Endothelial cell of umbilical vein (primary cell): Measurements from ENCODE around the gene UGT8. TPM values are rescaled to one million over a fixed set of nuclear protein-coding genes. Genes with fewer than 3 reads are reported as not detected.

Experiments
- BruUV-seq: library from RNA; stranded (reverse); fragments of 400-500 nt; replicated peaks from 2 replicates; lab custom pipeline; 2021; lab: Mats Ljungman, UMichigan
- CTCF ChIA-PET: fragments of 300-600, 350-600 bp; sonication (Branson Sonifier 250); formaldehyde crosslinking; loops from one replicate; lab custom pipeline; 2021; ENCODE audit warnings: antibody characterized with exemption, inconsistent platforms; lab: Charles Lee
- POLR2A ChIA-PET: fragments of 300-600, 350-600 bp; sonication (Branson Sonifier 250); formaldehyde crosslinking; loops from one replicate; lab custom pipeline; 2021; ENCODE audit warnings: antibody characterized with exemption, inconsistent platforms; lab: Charles Lee
- DNase-seq: peaks from one replicate; pipeline ENCODE4 v3.0.0-alpha.2; 2011; ENCODE audit warnings: low read depth, low spot score
- FAIRE-seq: peaks from 2 replicates; lab custom pipeline; 2011; peaks lifted over from hg19 to GRCh38; lab: Jason Lieb, UNC
- H2AFZ ChIP-seq: 2 replicates; pipeline ENCODE4 v1.6.0; 2012; ENCODE audit warnings: low read depth, low read length, control low read depth, inconsistent platforms
- H3K27ac ChIP-seq: 2 replicates; pipeline ENCODE4 v1.5.1; 2011; ENCODE audit warnings: low read depth, mild to moderate bottlenecking, control low read depth, low read length, moderate library complexity; ENCODE audit not compliant: insufficient read depth
- H3K27me3 ChIP-seq, 2 experiments: 2 replicates each; pipeline versions ENCODE4 v1.6.0 to v1.6.1; 2011; ENCODE audit warnings: low read length in 2 of 2, mixed read lengths in 1 of 2; ENCODE audit not compliant: control insufficient read depth in 2 of 2, insufficient read depth in 2 of 2
- H3K36me3 ChIP-seq, 2 experiments: 2 replicates in 1 of 2; 3 replicates in 1 of 2; pipeline ENCODE4 v1.5.1; 2011; ENCODE audit warnings: low read length in 2 of 2, mild to moderate bottlenecking in 1 of 2, moderate library complexity in 1 of 2; ENCODE audit not compliant: control insufficient read depth in 2 of 2, insufficient read depth in 2 of 2; ENCODE audit errors: extremely low read depth in 1 of 2
- H3K4me1 ChIP-seq: 3 replicates; pipeline ENCODE4 v1.5.1; 2011; ENCODE audit warnings: mild to moderate bottlenecking, low read length; ENCODE audit not compliant: control insufficient read depth, insufficient read depth; ENCODE audit errors: extremely low read depth
- H3K4me2 ChIP-seq: 2 replicates; pipeline ENCODE4 v1.6.1; 2011; ENCODE audit warnings: low read length, control low read depth, mixed read lengths; ENCODE audit not compliant: insufficient read depth
- H3K4me3 ChIP-seq, 3 experiments: fragments of 200-600 bp in 1 of 3; sonication (generic), shearing (Covaris generic) in 1 of 3; replicated peaks in 1 of 3; 2 replicates each; pipeline ENCODE4 v1.5.1; 2011 to 2016; ENCODE audit warnings: control low read depth in 3 of 3, low read length in 3 of 3, mild to moderate bottlenecking in 2 of 3, inconsistent platforms in 1 of 3, low read depth in 1 of 3, moderate library complexity in 1 of 3; ENCODE audit not compliant: insufficient read depth in 1 of 3
- H3K79me2 ChIP-seq: 2 replicates; pipeline ENCODE4 v1.6.0; 2012; ENCODE audit warnings: low read length, inconsistent platforms; ENCODE audit not compliant: control insufficient read depth, insufficient read depth
- H3K9ac ChIP-seq: replicated peaks from 2 replicates; pipeline ENCODE3; 2011; ENCODE audit warnings: low read length, control low read depth; ENCODE audit not compliant: insufficient read depth; ENCODE audit errors: extremely low read depth
- H3K9me1 ChIP-seq: replicated peaks from 3 replicates; pipeline ENCODE4 v1.6.0; 2011; ENCODE audit warnings: mild to moderate bottlenecking, low read length; ENCODE audit not compliant: control insufficient read depth, insufficient read depth; ENCODE audit errors: extremely low read depth
- H3K9me3 ChIP-seq: replicated peaks from 2 replicates; pipeline ENCODE4 v1.5.1; 2012; ENCODE audit warnings: low read length, inconsistent platforms; ENCODE audit not compliant: control insufficient read depth, insufficient read depth
- H4K20me1 ChIP-seq: replicated peaks from 2 replicates; pipeline ENCODE3; 2011; ENCODE audit warnings: mild to moderate bottlenecking, low read length; ENCODE audit not compliant: control insufficient read depth, insufficient read depth; ENCODE audit errors: extremely low read depth
- CTCF ChIP-seq, 2 donors: IDR thresholded peaks; 1 replicate in 1 of 2; 2 replicates in 1 of 2; pipeline ENCODE4 v1.5.1; 2011; ENCODE audit warnings: low read length in 2 of 2, mild to moderate bottlenecking in 2 of 2, moderate library complexity in 2 of 2, control low read depth in 1 of 2, inconsistent platforms in 1 of 2, low read depth in 1 of 2; ENCODE audit not compliant: insufficient read depth in 1 of 2; ENCODE audit errors: extremely low read depth in 1 of 2
- EZH2 ChIP-seq: IDR thresholded peaks from 2 replicates; pipeline ENCODE4 v1.6.1; 2012; ENCODE audit warnings: borderline replicate concordance, low read depth, mild to moderate bottlenecking, moderate library complexity, low read length, inconsistent platforms; ENCODE audit not compliant: severe bottlenecking
- FOS ChIP-seq: IDR thresholded peaks from 2 replicates; pipeline ENCODE4 v1.6.1; 2011; ENCODE audit warnings: mild to moderate bottlenecking, low read length, moderate library complexity, borderline replicate concordance; ENCODE audit not compliant: insufficient read depth
- GATA2 ChIP-seq: IDR thresholded peaks from 2 replicates; pipeline ENCODE4 v1.7.0; 2011; ENCODE audit warnings: low read depth, mild to moderate bottlenecking, moderate library complexity, mixed read lengths, low read length; ENCODE audit not compliant: insufficient read length, insufficient read depth
- JUN ChIP-seq: IDR thresholded peaks from 2 replicates; pipeline ENCODE4 v1.6.1; 2011; ENCODE audit warnings: borderline replicate concordance, low read depth; ENCODE audit not compliant: insufficient read length, insufficient read depth
- MAX ChIP-seq: IDR thresholded peaks from 2 replicates; pipeline ENCODE4 v1.6.1; 2011; ENCODE audit not compliant: insufficient read depth, insufficient read length
- MYC ChIP-seq: IDR thresholded peaks from one replicate; pipeline ENCODE4 v1.6.1; 2011; ENCODE audit warnings: mild to moderate bottlenecking, low read depth, low read length
- POLR2A ChIP-seq: IDR thresholded peaks from 2 replicates; pipeline ENCODE4 v1.6.1; 2012; ENCODE audit warnings: low read depth, mild to moderate bottlenecking, control low read depth, low read length
- POLR2AphosphoS5 ChIP-seq: IDR thresholded peaks from 2 replicates; pipeline ENCODE4 v1.6.1; 2012; ENCODE audit warnings: low read depth, mild to moderate bottlenecking, control low read depth, low read length, moderate library complexity; ENCODE audit not compliant: insufficient read depth
- dilution Hi-C: fragments of 300-500 bp; cut with MboI; formaldehyde crosslinking; loops from one replicate; pipeline ENCODE4 v1.15.0; 2019; ENCODE audit warnings: low sequenced_read_pairs; ENCODE audit not compliant: extremely low pct_ligation_motif_present
- intact Hi-C: fragments of 100-400 bp; cut with micrococcal nuclease; formaldehyde crosslinking; loops from one replicate; pipeline ENCODE4 v1.10.0; 2022
- polyA plus RNA-seq, 4 experiments: library from polyadenylated mRNA; depleted of rRNA in 3 of 4; stranded (reverse) in 3 of 4; unstranded in 1 of 4; fragments of >200 nt; gene quantifications; 2 replicates each; pipeline versions ENCODE4 v1.2.1 to v1.2.3, GENCODE V29; 2011 to 2012; ENCODE audit warnings: missing spikeins in 1 of 4
- total RNA-seq: library from RNA; stranded (reverse); gene quantifications from 2 replicates; pipeline ENCODE4 v1.2.3, GENCODE V29; 2021

UGT8 gene
- total and polyA plus RNA-seq, 2 donors (not counting 3 experiments of a cell fraction or from before 2014, with no cell fraction given) = 0.11 TPM; not detected in 1

- Histone ChIP-seq H3K9me1 (no peaks in the 10 kb centered on the region), H2AFZ (no peak overlapping the region), H4K20me1 (no peaks in the 10 kb centered on the region), H3K4me2 (no peak overlapping the region), H3K27me3 (no peaks in the 10 kb centered on the region), H3K79me2 (no peaks in the 10 kb centered on the region), H3K4me3 (no peak overlapping the region), H3K4me1 (no peaks in the 10 kb centered on the region), H3K9me3 (peaks cover 3% of the 10 kb centered on the region), H3K9ac (no peak overlapping the region), H3K27ac (no peak overlapping the region), H3K36me3 (no peaks in the 10 kb centered on the region)
- intact Hi-C loops (no loop called here), dilution Hi-C loops (no loop called here)
- CTCF ChIA-PET = no interaction called here
- TF ChIP-seq POLR2AphosphoS5 (no peak), FOS (no peak), CTCF (IDR thresholded peaks at IDR 0.05; ENCODE audit: extremely low read depth in 1 of 2, insufficient read depth in 1 of 2, low read depth in 1 of 2, low read length in 2 of 2) (no peak), MAX (no peak), GATA2 (no peak)
- BruUV-seq = no TSS peak
- POLR2A ChIA-PET = no interaction called here
- FAIRE-seq (no peak), DNase-seq (no peak)
Observed at GRCh38 chr4:114558446-114559020, 40.1 kb upstream of the UGT8 start.

- FAIRE-seq = no peak
- no peak overlapping the region for H3K4me3 ChIP-seq
- H3K4me1 ChIP-seq = no peaks in the 10 kb centered on the region
- dilution Hi-C loops = no loop called here
- H4K20me1 ChIP-seq = no peaks in the 10 kb centered on the region
- no peaks in the 10 kb centered on the region for H3K36me3 ChIP-seq
- no peak overlapping the region for H2AFZ ChIP-seq
- intact Hi-C loops = no loop called here
- no peak overlapping the region for H3K4me2 ChIP-seq
- no peak for TF ChIP-seq FOS
- TF ChIP-seq POLR2AphosphoS5 = no peak
- TF ChIP-seq MAX = no peak
- no peak for TF ChIP-seq CTCF (IDR thresholded peaks at IDR 0.05; ENCODE audit: extremely low read depth in 1 of 2, insufficient read depth in 1 of 2, low read depth in 1 of 2, low read length in 2 of 2)
- no peak for TF ChIP-seq POLR2A
- no peak for TF ChIP-seq MYC
- TF ChIP-seq EZH2 = no peak
- no peak for TF ChIP-seq JUN
- no TSS peak for BruUV-seq
- DNase-seq = no peak
- POLR2A ChIA-PET = no interaction called here
- CTCF ChIA-PET = no interaction called here
- peaks cover 3% of the 10 kb centered on the region for H3K9me3 ChIP-seq
- no peaks in the 10 kb centered on the region for H3K27me3 ChIP-seq
- H3K27ac ChIP-seq = no peak overlapping the region
- H3K9me1 ChIP-seq = no peaks in the 10 kb centered on the region
- H3K79me2 ChIP-seq = no peaks in the 10 kb centered on the region
- H3K9ac ChIP-seq = no peak overlapping the region
Observed at GRCh38 chr4:114561590-114561989, 37.0 kb upstream of the UGT8 start.
